NCI-H82 (cell line): ENCODE results near the gene WASF2.
"Not testable (repeated sequence)": the region's sequence is repeated elsewhere in the genome, so short reads cannot be mapped to it uniquely, and the experiment has no call there.

Source experiments
- DNase-seq: peaks from one replicate; lab custom pipeline; 2025; lab: John Stamatoyannopoulos, UW

WASF2 gene

GRCh38 chr1:27451343-27451742, 38.6 kb downstream of the WASF2 start:
- peak; percentile 37 for DNase-seq

GRCh38 chr1:27448982-27449381, 41.0 kb downstream of the WASF2 start:
- DNase-seq = no peak

DNA sequence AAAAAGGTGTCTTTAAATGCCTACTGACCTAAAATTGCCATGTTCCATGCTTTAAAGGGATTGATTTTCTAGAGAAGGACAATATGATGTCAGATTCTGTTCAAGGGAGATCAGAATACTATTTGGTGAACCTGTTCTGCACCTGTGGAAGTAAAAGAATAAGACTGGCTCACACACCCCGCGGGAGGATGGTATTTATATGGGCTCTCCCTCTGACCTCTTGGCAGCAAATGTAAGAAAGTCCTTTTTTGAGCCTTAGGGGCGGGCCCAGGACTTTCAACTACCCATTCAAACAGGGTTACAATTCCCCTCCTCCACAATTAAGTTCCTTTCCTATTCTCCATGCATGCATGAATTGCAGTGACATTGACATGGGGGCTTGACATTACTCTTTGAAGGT, 42.1 kb downstream of the WASF2 start:
- DNase-seq = no peak

GRCh38 chr1:27447399-27447798, 42.6 kb downstream of the WASF2 start:
- DNase-seq = no peak

DNA sequence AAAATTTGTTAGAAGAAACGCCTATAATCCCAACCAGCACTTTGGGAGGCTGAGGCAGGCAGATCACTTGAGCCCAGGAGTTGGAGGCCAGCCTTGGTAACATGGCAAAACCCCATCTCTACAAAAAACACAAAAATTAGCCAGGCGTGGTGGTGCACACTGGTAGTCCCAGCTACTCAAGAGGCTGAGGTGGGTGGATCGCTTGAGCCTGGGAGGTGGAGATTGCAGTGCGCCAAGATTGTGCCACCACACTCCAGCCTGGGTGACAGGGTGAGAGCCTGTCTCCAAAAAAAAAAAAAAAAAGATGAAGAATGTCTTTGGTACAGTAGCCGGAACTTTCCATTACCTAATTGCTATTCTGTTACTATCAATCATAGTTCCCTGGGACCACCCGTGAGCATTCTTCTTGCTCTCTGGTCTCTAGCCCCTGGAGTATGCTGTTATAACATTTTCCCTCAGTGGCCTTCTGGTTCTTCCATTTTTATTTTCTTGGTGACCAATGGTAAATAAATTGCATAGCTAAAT, 43.4 kb downstream of the WASF2 start:
- DNase-seq = no peak

- peak; percentile 54 for DNase-seq
Measured at GRCh38 chr1:27445177-27445936, 44.6 kb downstream of the WASF2 start.

GRCh38 chr1:27444632-27445031, 45.3 kb downstream of the WASF2 start:
- DNase-seq = no peak

DNA sequence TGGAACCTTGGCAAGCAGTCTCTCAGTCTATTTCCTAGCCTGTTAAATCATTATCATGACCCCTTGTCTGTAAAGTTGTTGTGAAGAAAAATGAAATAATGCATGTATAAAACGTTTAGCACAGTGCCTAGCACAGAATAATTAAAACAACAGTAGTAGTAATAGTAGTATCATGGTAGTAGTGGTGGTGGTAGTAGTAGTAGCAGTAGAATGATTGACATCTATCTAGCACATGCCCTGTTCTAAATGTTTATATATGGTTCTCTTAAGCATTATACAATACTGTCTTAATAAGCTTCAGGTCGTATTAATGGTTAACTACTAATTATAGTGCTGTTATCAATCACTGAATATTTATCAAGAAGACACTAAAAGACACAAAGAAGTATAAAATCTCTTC, 50.8 kb downstream of the WASF2 start:
- no peak for DNase-seq

- no peak for DNase-seq
Measured at GRCh38 chr1:27438621-27439061, 51.3 kb downstream of the WASF2 start.

DNA sequence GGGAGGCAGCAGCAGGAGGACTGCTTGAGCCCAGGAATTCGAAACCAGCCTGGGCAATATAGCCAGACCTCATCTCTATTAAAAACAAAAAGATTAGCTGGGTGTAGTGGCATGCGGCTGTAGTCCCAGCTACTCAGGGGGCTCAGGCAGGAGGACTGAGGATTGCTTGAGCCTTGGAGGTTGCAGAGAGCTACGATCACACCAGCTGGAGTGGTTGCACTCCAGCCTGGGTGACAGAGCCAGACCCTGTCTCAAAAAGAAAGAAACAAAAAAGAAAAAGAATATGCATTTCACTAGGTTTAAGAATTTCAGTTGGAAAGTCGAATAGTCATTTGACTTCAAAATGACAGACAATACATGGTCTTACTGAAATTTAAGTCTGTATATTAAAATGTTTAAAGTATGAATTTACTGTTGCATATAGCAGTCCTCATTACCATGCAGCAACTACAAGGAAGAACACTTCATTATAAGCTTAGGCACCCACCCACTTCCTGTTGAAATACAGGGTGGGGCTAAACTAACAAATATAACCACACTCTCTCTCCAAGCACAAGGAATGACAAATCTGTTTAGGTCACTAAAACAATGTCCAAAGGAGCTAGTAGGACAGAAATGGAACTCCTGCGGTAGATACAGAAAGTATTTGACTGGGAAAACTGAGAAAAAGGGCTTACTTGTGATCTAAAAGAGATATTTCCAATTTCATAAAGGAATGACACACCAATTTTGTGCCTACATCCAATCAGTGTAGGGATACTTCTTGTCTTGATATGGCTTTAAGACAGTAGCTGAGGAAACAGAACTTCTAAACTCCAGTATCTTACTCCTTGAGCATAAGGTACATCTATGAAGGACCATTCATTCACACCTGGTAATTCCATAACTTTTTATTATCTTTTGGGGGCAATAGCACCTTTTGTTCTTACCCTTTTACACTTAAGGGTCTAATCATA, 53.5 kb downstream of the WASF2 start:
- DNase-seq = peak; percentile 21

GRCh38 chr1:27435566-27436203, 54.3 kb downstream of the WASF2 start:
- DNase-seq = no peak

- no peak for DNase-seq
Measured at GRCh38 chr1:27433706-27434105, 56.3 kb downstream of the WASF2 start.

GRCh38 chr1:27432725-27433124, 57.2 kb downstream of the WASF2 start:
- DNase-seq = not testable (repeated sequence)

DNA sequence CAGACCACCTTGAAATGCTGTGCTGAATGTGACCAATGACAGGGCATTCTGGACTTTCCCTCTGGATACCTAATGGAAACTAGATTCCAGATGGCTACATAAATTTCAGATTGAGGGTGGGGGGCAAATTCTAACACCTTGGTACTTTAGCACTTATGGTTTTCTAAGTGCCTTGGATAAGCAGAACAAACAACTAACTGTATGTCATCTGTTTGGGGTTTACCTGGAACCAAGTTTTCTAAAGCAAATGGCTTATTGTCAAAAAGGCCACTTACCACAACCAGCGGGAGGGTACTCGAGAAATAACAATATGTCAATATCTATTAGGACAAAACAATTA, 58.4 kb downstream of the WASF2 start:
- DNase-seq = no peak

GRCh38 chr1:27430903-27431600, 58.9 kb downstream of the WASF2 start:
- DNase-seq = no peak

DNA sequence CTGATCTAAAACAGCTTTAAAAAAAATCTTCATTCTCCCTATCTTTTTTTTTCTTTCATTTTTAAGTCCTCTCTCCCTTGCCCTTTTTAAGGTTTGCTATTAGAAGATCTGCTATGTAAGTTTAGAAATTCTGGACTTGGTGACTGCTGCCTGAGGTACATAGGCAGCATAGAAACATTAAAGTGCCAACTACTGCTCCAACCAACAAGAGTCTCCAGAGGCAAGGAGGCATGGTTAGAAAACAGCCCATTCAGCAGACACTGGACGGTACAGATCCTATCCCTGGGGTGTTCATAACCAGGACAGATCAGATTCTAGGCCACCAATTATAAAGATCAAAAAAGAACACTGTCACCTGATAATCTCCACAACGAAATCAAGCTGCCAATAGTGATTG, 60.9 kb downstream of the WASF2 start:
- DNase-seq = no peak

DNA sequence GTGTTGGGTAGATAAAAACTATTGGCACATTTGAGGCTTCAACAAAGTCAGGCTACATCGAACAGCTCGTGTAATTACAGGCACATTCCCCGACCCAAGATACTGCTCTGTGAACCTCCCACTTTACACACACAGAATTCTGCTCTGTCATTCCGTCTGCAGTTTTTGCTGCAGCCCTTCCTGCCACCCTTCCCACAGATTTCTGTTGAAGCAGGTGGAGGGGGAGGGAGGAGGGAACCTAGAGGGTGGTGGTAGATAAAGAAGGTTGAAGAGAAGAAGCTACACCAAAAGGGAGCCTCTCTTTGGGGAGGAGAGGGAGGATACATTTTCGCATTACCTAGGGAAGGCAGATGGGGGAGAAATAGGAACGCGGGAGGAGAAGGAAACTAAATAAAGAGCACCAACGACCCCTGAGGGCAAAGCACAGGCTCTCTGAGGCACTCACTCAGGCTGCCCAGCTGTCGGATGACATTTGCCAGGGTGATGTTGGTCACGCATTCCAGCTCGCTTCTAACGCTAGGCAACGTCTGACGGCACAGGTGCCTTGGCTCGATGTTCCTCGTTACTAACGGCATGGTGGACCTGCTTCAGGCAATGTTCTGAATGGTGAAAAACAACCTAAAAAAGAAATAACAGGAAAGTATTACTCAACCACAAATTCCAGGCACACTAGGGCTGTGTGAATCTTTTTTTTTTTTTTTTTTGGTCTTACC, 61.5 kb downstream of the WASF2 start:
- DNase-seq = no peak

- DNase-seq = no peak
Measured at GRCh38 chr1:27427816-27428315, 62.1 kb downstream of the WASF2 start.

DNA sequence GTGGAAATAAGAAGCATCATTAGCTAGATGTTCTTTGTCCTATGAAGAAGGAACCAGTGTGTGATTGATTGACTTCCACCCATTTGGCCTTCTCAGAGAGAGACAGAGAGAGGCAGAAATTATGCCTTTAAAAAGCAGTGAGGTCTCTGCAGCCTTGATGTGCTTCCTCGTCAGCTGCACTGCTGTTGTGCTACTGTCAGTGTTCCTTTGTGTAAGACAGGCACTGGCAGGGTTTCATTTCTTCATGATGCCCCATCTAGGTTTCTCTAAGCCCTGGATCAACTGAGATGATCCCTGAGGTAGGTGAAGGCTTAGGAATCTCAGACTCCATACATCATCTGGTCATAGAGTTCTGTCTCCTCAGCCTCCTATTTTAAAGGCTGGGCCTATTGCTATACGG, 62.6 kb downstream of the WASF2 start:
- DNase-seq = peak; percentile 53

DNA sequence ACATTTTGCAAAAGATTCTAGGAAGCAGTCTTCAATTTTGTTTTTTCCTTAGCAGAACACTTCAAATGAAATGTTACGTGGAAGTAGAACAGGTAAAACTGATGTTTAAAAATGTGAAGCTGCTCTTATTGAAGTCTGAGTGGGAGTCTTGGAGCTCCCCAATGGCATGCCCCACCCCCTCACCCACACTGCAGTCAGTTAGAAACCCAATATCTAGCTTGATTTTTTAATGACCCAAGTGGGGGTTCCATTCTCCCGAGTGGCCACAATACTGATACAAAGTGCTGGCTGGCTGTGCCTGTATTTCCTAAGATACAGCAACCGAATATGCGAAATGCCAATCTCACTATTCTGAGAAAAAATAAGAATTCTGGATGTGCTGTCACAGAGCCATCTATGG, 66.3 kb downstream of the WASF2 start:
- no peak for DNase-seq
